Mesodermal cell (in vitro differentiated cells): ENCODE data around the gene ADAM12.

ENCODE experiments used
- H3K27ac ChIP-seq: 2 replicates; pipeline ENCODE4 v1.7.0; 2013; ENCODE audit warnings: mild to moderate bottlenecking, low read depth, low read length, moderate library complexity; ENCODE audit not compliant: severe bottlenecking
- H3K36me3 ChIP-seq: 2 replicates; pipeline ENCODE4 v1.7.1; 2013; ENCODE audit warnings: mild to moderate bottlenecking, low read length, moderate library complexity; ENCODE audit not compliant: control insufficient read depth, insufficient read depth
- H3K4me1 ChIP-seq: one replicate; pipeline ENCODE4 v1.7.1; 2013; ENCODE audit warnings: mild to moderate bottlenecking, low read length; ENCODE audit not compliant: insufficient read depth, control insufficient read depth, poor library complexity, severe bottlenecking
- H3K4me3 ChIP-seq: 2 replicates; pipeline ENCODE4 v1.7.0; 2013; ENCODE audit warnings: low read length, control low read depth, mild to moderate bottlenecking; ENCODE audit not compliant: insufficient read depth, poor library complexity, severe bottlenecking; ENCODE audit errors: extremely low read depth
- H3K9me3 ChIP-seq: 2 replicates; pipeline ENCODE4 v1.7.1; 2013; ENCODE audit warnings: mild to moderate bottlenecking, low read length, moderate library complexity; ENCODE audit not compliant: control insufficient read depth
- WGBS, 2 experiments: methylation state at CpG; one replicate each; pipeline ENCODE4 v1.1.5; 2013; ENCODE audit warnings: missing lambda C conversion rate in 2 of 2; ENCODE audit not compliant: insufficient coverage in 2 of 2; 5-methylcytosine and 5-hydroxymethylcytosine counted together

The ADAM12 gene

DNA sequence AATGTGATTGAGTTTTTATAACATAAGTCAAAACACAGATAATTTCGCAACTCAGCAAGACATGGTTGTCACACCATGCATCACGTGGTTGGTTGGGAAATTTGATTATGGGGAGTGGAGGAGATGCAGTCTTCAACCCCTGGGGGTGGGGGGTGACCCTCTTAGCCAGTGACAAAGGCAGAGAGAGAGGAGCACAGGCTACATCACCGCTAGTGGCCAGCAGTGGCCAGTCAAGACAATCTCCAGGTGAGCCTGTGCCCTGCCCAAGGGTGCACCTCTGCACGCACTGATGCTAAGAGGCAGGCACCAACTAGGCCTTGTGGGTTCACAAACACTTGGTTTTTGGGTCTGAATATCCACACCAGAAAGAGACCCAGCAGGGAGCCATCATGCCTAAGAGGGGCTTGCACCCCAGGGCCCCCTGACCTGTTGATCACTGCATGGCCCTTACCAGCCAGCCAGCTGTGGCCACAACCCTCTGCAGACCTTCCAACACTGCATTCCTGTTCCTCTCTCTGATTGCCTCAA is 247.5 kb downstream of the ADAM12 start:
- no peaks in the 10 kb centered on the region for H3K36me3 ChIP-seq
- H3K4me1 ChIP-seq, result no peaks in the 10 kb centered on the region
- 86 to 100% methylated on average over 2 of the region's 4 CpGs for WGBS, 2 experiments
- H3K4me3 ChIP-seq, result no peak overlapping the region
- H3K27ac ChIP-seq, result no peak overlapping the region
- peaks cover 6% of the 10 kb centered on the region for H3K9me3 ChIP-seq

DNA sequence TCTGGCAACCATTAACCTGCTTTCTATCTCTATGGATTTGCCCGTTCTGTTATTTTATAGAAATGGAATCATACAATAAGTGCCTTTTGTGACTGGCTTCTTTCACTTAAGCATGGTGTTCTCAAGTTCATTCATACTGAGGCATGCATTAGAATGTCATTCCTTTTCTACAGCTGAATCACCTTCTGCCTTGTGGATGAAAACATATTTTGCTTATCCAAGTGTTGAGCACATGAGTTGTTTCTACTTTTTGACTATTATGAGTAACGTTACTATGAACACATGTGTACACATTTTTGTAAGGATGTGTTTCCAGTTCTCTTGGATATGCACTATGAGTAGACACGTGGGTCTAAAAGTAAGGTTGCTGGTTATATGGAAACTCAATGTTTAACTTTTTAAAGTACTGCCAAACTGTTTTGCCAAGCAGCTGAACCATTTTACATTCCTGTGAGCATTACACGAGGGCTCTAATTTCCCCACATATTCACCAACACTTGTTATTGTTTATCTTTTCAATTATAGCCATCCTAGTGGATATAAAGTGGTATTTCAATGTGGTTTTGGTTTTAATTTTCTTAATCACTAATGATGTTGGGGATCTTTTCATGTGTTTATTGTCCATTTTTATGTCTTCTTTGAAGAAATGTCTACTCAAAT is 250.6 kb downstream of the ADAM12 start:
- WGBS, 2 experiments, result no CpG with 5 or more reads among the region's 4 CpGs
- H3K27ac ChIP-seq, result no peak overlapping the region
- H3K36me3 ChIP-seq, result no peaks in the 10 kb centered on the region
- H3K4me3 ChIP-seq, result no peak overlapping the region
- peaks cover 6% of the 10 kb centered on the region for H3K9me3 ChIP-seq
- peaks cover 9% of the 10 kb centered on the region for H3K4me1 ChIP-seq

DNA sequence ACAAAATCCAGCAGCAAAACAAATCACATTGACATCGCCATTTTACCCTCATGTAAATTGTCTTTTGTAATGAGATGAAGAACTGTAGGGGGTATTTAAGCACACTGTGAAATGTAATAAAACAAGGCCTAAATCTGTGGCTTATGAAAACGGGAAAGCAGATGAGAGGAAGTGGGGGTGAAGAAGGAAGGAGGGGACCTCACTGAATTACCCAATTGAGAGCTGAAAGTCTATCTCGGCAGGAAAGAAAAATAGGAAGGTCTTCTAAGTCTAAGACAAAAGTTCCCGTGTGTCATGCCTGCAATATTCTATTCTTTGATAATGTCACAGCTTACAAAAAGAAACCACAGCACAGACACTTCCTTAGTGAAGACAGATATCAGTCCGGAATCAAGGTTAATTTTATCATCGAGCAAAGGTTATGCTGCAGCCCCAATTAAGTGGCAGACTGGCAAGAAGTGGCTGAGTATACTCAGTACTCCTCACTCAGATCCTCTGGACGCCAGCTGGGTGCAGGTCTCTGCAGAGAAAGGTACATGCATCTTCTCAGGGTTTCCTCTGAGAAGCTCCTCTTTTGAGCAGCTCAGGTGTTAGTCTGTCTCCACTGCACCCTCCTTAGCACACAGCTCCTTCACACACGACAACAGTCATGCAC is 252.2 kb downstream of the ADAM12 start:
- Histone ChIP-seq H3K4me1 (peaks cover 9% of the 10 kb centered on the region), H3K27ac (no peak overlapping the region), H3K4me3 (no peak overlapping the region), H3K36me3 (no peaks in the 10 kb centered on the region), H3K9me3 (peaks cover 6% of the 10 kb centered on the region)
- WGBS, 2 experiments, result 73 to 80% methylated on average over 2 to 3 of the region's 8 CpGs

DNA sequence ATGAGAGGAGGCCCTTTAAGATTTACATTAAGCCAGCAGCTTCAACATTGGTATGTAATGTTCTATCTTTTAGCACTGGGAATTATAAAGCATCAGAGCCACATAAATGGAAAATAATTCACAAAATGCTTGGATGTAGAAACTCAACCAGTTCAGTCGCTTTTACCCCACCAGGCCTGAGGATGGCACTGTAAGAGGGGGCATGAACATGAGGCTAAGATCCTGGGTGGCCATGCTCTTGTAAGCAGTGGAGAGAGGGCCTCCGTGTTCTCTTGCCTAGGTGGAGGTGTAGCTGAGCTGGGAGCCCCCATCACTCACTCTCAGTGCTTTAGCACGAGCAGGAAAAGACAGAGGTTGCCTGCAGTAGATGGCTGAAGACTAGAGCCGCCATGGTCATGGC is 253.1 kb downstream of the ADAM12 start:
- H3K4me3 ChIP-seq, result no peak overlapping the region
- H3K4me1 ChIP-seq, result peaks cover 9% of the 10 kb centered on the region
- no peaks in the 10 kb centered on the region for H3K36me3 ChIP-seq
- H3K9me3 ChIP-seq, result peaks cover 6% of the 10 kb centered on the region
- H3K27ac ChIP-seq, result no peak overlapping the region
- WGBS, 2 experiments, result 83 to 96% methylated on average over 4 of the region's 4 CpGs

DNA sequence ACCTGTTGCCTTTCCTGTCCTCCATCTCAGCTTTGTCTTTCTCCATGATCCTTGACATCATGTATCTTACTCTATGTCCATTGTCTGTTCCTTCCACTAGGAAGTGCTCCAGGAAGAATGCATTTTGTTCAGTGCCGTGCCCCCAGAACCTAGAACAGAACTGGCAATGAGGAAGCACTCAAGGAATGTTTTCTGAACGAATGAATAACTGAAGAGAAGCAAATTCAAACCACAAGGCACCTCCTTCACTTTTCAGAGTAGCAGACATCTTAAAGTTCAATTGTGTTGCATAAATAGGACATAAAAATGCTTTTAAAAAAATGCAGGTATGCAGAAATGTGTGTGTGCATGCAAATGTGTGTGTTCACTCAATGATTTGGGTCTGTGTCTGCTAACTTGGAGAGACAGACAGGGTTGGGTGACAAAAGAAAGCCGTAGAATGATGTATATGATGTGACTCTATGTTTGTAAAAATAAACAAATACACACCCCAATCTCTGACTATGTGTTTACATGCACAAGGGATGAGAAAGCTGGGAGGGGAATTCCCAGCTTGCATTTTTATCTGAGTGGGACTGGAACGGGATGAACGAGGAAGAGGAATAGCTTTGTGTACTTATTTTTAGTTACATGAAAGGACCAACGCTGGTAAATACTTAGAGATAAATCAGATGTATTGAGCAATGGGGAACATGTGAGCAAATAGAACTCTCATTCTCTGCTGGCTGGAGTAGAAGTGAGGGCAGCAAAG is 254.2 kb downstream of the ADAM12 start:
- Histone ChIP-seq H3K36me3 (no peaks in the 10 kb centered on the region), H3K4me1 (peaks cover 9% of the 10 kb centered on the region), H3K27ac (no peak overlapping the region), H3K9me3 (peaks cover 6% of the 10 kb centered on the region), H3K4me3 (no peak overlapping the region)
- WGBS, 2 experiments, result 84 to 90% methylated on average over 3 to 5 of the region's 6 CpGs

DNA sequence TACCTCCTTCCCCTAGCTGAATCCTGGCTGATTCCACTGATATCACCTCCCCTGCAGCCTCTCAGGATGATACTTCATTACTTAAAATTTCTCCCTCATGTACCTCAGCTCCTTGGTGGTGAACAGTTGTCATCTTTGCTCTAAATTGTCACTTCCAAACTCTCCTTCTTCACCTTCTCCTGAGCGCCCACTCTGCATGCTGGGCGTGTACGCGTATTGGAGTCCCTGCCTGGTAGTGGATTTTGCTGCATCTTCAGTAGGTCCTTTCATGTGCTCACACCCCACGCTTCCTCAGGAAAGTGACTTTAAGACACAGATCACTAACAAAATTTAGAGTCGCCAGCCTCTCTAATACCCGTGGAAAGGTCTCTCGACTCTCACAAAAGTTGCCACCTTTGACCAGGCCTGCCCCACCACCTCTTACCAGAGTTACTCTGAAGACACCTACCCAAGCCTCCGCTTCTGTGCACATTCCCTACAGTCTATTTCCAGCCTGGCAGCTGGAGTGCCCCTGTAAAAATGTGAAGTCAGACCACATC is 255.1 kb downstream of the ADAM12 start:
- Histone ChIP-seq H3K36me3 (no peaks in the 10 kb centered on the region), H3K4me3 (no peak overlapping the region), H3K27ac (no peak overlapping the region), H3K9me3 (peaks cover 6% of the 10 kb centered on the region), H3K4me1 (peaks cover 9% of the 10 kb centered on the region)
- WGBS, 2 experiments, result 94 to 98% methylated on average over 7 to 9 of the region's 9 CpGs

DNA sequence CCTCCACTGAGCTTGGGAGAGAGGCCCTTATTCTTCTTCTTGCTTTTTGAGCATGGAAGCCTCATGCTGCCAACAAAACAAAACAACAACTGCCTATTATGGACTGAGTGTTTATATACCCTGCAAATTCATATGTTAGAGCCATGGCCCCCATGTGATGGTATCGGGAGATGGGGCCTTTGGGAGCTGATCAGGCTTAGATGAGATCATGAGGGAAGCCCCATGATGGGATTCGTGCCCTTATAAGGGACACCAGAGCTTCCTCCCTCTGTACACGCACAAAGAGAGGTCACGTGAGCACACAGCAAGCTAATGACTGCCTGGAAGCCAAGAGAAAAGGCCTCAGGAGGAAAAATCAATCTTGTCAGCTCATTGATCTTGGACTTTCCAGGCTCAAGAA is 256.9 kb downstream of the ADAM12 start:
- WGBS, 2 experiments, result 69 to 82% methylated on average over 3 to 4 of the region's 4 CpGs
- no peak overlapping the region for H3K4me3 ChIP-seq
- H3K27ac ChIP-seq, result no peak overlapping the region
- no peaks in the 10 kb centered on the region for H3K9me3 ChIP-seq
- H3K4me1 ChIP-seq, result peaks cover 9% of the 10 kb centered on the region
- H3K36me3 ChIP-seq, result no peaks in the 10 kb centered on the region

DNA sequence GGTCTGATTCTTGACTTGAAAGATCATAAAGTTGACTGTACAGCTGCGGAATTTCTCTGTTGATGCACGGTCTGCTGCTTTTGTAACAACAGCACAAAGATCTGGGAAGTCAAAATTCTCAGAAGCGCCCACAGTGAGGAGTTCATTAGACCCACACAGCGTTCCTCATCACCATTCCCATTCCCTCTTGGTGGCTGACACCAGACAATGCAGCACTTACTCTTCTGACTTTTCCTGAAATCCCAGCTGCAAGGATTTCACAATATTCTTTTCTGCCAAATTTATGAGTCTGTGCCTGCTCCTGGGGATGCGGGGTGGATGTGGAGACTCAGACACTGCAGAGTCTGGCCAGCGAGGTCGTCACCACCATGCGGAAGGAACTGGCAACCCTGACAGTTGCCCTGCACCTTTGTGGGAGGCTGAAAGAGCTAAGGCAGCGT is 258.0 kb downstream of the ADAM12 start:
- Histone ChIP-seq H3K4me1 (peaks cover 9% of the 10 kb centered on the region), H3K9me3 (no peaks in the 10 kb centered on the region), H3K27ac (no peak overlapping the region), H3K36me3 (no peaks in the 10 kb centered on the region), H3K4me3 (no peak overlapping the region)
- WGBS, 2 experiments, result 93 to 95% methylated on average over 8 to 9 of the region's 9 CpGs

DNA sequence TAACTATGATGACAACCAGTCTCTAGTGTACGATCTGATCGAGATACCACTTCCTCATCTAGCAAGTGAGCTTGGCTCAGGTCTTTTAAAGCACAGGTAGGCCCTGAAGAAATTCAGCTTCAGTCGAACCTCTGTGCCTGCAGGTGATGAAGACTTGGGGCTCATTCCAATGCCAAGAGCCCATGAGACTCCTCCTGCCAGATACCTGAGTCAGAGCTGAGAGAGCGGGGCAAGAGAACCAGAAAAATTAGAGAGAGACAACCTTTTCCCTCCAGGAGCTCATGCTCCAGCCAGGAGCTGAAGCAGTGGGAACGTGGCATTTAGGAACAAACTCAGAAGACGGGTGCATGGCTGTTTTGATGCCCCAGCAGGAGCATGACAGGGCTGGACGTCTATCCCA is 259.3 kb downstream of the ADAM12 start:
- Histone ChIP-seq H3K4me3 (no peak overlapping the region), H3K9me3 (no peaks in the 10 kb centered on the region), H3K4me1 (no peaks in the 10 kb centered on the region), H3K36me3 (no peaks in the 10 kb centered on the region), H3K27ac (no peak overlapping the region)
- 86 to 96% methylated on average over 6 to 7 of the region's 7 CpGs for WGBS, 2 experiments

DNA sequence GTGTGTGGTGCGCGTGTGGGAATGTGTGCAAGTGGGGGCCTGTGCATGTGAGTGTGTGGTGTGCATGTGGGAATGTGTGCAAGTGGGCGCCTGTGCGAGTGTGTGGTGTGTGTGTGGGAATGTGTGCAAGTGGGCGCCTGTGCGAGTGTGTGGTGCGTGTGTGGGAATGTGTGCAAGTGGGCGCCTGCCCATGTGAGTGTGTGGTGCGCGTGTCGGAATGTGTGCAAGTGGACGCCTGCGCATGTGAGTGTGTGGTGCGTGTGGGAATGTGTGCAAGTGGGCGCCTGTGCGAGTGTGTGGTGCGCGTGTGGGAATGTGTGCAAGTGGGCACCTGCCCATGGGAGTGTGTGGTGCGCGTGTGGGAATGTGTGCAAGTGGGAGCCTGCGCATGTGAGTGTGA is 259.7 kb downstream of the ADAM12 start:
- Histone ChIP-seq H3K9me3 (no peaks in the 10 kb centered on the region), H3K27ac (no peak overlapping the region), H3K36me3 (no peaks in the 10 kb centered on the region), H3K4me1 (no peaks in the 10 kb centered on the region), H3K4me3 (no peak overlapping the region)
- WGBS, 2 experiments, result 92 to 100% methylated on average over 12 to 14 of the region's 21 CpGs
